K562 (cell line): ENCODE data around the gene PTAFR. TPM values are rescaled to one million over a fixed set of nuclear protein-coding genes. Genes with fewer than 3 reads are reported as not detected.
A peak's percentile ranks its signal among the peaks of the same experiment; 100 is the strongest.

ENCODE experiments used
- CBFA2T3 ChIP-seq: fragments of 450-650 bp; IDR thresholded peaks from 2 replicates; pipeline ENCODE4 v1.6.1; 2017
- DIDO1 ChIP-seq: fragments of 450-650 bp; IDR thresholded peaks from 2 replicates; pipeline ENCODE4 v1.6.1; 2016; ENCODE audit warnings: low read depth, missing biosample characterization, missing genetic modification characterization
- EHMT2 ChIP-seq: fragments of 450-650 bp; IDR thresholded peaks from 2 replicates; pipeline ENCODE4 v1.6.1; 2018; ENCODE audit warnings: antibody characterized with exemption
- EP400 ChIP-seq: fragments of 450-650 bp; IDR thresholded peaks from 2 replicates; pipeline ENCODE4 v1.6.1; 2017; ENCODE audit warnings: antibody characterized with exemption, mild to moderate bottlenecking, moderate library complexity
- HDAC1 ChIP-seq, 2 experiments: fragments of 450-650 bp; IDR thresholded peaks; 2 replicates each; pipeline ENCODE4 v1.6.1; 2016 to 2017; ENCODE audit warnings: inconsistent platforms in 1 of 2, mild to moderate bottlenecking in 1 of 2, moderate library complexity in 1 of 2
- MCM3 ChIP-seq: fragments of 450-650 bp; IDR thresholded peaks from 2 replicates; pipeline ENCODE4 v1.6.1; 2016
- NFRKB ChIP-seq: fragments of 450-650 bp; IDR thresholded peaks from 2 replicates; pipeline ENCODE4 v1.6.1; 2016; ENCODE audit warnings: low read depth
- RBM14 ChIP-seq: fragments of 200-400 bp; formaldehyde crosslinking; IDR thresholded peaks from 2 replicates; pipeline ENCODE4 v1.6.1; 2018; ENCODE audit warnings: low read depth, mild to moderate bottlenecking, low read length, moderate library complexity, borderline replicate concordance; ENCODE audit not compliant: insufficient read depth
- SAFB ChIP-seq: fragments of 200-400 bp; formaldehyde crosslinking; IDR thresholded peaks from 2 replicates; pipeline ENCODE4 v1.6.1; 2017; ENCODE audit warnings: low read depth, low read length, borderline replicate concordance
- SMAD2 ChIP-seq: fragments of 150-350 bp; IDR thresholded peaks from 2 replicates; pipeline ENCODE4 v1.6.1; 2014; ENCODE audit warnings: low read depth, mild to moderate bottlenecking, low read length
- ZFP36 ChIP-seq: fragments of 150-350 bp; IDR thresholded peaks from 2 replicates; pipeline ENCODE4 v1.6.1; 2018; ENCODE audit warnings: low read length, low read depth; ENCODE audit not compliant: partially characterized antibody
- polyA plus RNA-seq, 8 experiments: library from polyadenylated mRNA; depleted of rRNA in 4 of 8; stranded (reverse) in 5 of 8; unstranded in 3 of 8; fragments of >200 nt; fragmentation: Nextera tagmentation in 2 of 8; fragmentation: Illumina TruSeq in 1 of 8; extraction: Ambion mirVana in 2 of 8; extraction: Trizol in 1 of 8; gene quantifications; 2 replicates each; pipeline versions ENCODE4 v1.2.1 to v1.2.3, GENCODE V29; 2011 to 2014; ENCODE audit warnings: inconsistent platforms in 1 of 8, missing spikeins in 1 of 8
- total RNA-seq, 7 experiments: library from RNA; depleted of rRNA in 6 of 7; stranded (reverse); fragments of >200 nt in 6 of 7; fragmentation: Illumina TruSeq in 2 of 7; extraction: Trizol in 2 of 7; gene quantifications; 2 replicates each; pipeline versions ENCODE4 v1.2.1 to v1.2.3, GENCODE V29; 2011 to 2021; ENCODE audit warnings: low replicate concordance in 1 of 7
- TF ChIP-seq, protein P1 (sequence below), 2 experiments: fragments of 450-650 bp in 1 of 2; sonication (generic) in 1 of 2; formaldehyde crosslinking in 1 of 2; IDR thresholded peaks; 2 replicates each; pipeline versions ENCODE4 v1.7.1 to v1.9.0; 2016 to 2022; ENCODE audit warnings: inconsistent platforms in 1 of 2, mild to moderate bottlenecking in 1 of 2, missing genetic modification reagents in 1 of 2
- TF ChIP-seq, protein P2 (sequence below): conservative IDR thresholded peaks from 2 replicates; pipeline ENCODE4 v1.6.1; 2011; ENCODE audit warnings: low read depth, mild to moderate bottlenecking, low read length; ENCODE audit not compliant: control insufficient read depth
- TF ChIP-seq, protein P3 (sequence below), 2 experiments: fragments of 200-800 bp in 1 of 2; sonication (Bioruptor generic) in 1 of 2; sonication (generic) in 1 of 2; formaldehyde crosslinking in 1 of 2; IDR thresholded peaks in 1 of 2; conservative IDR thresholded peaks in 1 of 2; 2 replicates each; pipeline versions ENCODE4 v1.5.0 to v1.6.1; 2016 to 2020; ENCODE audit warnings: missing compliant biosample characterization in 1 of 2, missing genetic modification characterization in 1 of 2, missing genetic modification reagents in 1 of 2

The PTAFR gene
- total and polyA plus RNA-seq, 9 of the 15 experiments (the other 6 are each of a cell fraction or from before 2014, with no cell fraction given): 0.15 to 0.55 (median 0.40) TPM; not detected in 1

DNA sequence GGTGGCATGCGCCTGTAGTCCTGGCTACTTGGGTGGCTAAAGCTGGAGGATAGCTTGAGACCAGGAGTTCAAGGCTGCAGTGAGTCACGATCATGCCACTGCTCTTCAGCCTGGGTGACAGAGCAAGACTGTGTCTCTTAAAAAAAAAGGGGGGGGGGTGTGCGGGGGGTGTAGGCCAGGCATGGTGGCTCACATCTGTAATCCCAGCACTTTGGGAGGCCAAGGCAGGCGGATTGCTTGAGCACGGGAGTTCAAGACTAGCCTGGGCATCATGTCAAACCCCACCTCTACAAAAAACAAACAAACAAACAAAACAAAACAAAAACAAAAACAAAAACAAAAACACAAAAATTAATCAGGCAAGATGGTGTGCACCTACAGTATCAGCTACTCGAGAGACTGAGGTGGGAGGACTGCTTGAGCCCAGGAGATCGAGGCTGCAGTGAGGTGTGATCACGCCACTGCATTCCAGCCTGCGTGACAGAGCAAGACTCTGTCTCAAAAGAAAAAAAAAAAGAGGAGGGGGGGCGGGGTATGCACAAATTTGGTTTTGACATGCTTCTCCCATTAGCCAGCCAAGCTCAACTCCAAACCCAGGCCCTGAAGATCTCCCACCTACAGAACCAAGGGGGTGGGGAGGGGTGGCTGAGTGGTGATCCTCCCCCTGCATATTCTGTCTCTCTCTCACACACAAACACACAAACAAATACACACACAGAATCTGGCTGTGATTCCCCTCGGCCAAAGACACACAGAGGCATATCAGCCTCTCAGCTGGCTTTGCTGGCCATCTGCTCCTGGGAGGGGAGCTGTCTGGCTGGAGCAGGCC, 3.1 kb downstream of the PTAFR start (continued):
- TF ChIP-seq, protein P1, sequence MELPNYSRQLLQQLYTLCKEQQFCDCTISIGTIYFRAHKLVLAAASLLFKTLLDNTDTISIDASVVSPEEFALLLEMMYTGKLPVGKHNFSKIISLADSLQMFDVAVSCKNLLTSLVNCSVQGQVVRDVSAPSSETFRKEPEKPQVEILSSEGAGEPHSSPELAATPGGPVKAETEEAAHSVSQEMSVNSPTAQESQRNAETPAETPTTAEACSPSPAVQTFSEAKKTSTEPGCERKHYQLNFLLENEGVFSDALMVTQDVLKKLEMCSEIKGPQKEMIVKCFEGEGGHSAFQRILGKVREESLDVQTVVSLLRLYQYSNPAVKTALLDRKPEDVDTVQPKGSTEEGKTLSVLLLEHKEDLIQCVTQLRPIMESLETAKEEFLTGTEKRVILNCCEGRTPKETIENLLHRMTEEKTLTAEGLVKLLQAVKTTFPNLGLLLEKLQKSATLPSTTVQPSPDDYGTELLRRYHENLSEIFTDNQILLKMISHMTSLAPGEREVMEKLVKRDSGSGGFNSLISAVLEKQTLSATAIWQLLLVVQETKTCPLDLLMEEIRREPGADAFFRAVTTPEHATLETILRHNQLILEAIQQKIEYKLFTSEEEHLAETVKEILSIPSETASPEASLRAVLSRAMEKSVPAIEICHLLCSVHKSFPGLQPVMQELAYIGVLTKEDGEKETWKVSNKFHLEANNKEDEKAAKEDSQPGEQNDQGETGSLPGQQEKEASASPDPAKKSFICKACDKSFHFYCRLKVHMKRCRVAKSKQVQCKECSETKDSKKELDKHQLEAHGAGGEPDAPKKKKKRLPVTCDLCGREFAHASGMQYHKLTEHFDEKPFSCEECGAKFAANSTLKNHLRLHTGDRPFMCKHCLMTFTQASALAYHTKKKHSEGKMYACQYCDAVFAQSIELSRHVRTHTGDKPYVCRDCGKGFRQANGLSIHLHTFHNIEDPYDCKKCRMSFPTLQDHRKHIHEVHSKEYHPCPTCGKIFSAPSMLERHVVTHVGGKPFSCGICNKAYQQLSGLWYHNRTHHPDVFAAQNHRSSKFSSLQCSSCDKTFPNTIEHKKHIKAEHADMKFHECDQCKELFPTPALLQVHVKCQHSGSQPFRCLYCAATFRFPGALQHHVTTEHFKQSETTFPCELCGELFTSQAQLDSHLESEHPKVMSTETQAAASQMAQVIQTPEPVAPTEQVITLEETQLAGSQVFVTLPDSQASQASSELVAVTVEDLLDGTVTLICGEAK (IDR thresholded peaks at IDR 0.05): 0 out of 2 replicates have a peak, but pooled peaks have one; percentile 7
- TF ChIP-seq, protein P1 (CRISPR knock-in tag; IDR thresholded peaks at IDR 0.05): no peak
- TF ChIP-seq NFRKB (no peak), MCM3 (no peak), HDAC1 (IDR thresholded peaks at IDR 0.05) (0 out of 4 replicates have a peak, but pooled peaks of 1 of the 2 experiments have one; percentile 30), EP400 (no peak; the same call in 1 of the 2 replicates), ZFP36 (no peak), DIDO1 (tag) (no peak), SAFB (no peak), SMAD2 (no peak), EHMT2 (peak; percentile 35; the same call in 1 of the 2 replicates), CBFA2T3 (peak; percentile 30), RBM14 (no peak)
- TF ChIP-seq, protein P2, sequence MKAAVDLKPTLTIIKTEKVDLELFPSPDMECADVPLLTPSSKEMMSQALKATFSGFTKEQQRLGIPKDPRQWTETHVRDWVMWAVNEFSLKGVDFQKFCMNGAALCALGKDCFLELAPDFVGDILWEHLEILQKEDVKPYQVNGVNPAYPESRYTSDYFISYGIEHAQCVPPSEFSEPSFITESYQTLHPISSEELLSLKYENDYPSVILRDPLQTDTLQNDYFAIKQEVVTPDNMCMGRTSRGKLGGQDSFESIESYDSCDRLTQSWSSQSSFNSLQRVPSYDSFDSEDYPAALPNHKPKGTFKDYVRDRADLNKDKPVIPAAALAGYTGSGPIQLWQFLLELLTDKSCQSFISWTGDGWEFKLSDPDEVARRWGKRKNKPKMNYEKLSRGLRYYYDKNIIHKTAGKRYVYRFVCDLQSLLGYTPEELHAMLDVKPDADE: no peak
- TF ChIP-seq, protein P3, sequence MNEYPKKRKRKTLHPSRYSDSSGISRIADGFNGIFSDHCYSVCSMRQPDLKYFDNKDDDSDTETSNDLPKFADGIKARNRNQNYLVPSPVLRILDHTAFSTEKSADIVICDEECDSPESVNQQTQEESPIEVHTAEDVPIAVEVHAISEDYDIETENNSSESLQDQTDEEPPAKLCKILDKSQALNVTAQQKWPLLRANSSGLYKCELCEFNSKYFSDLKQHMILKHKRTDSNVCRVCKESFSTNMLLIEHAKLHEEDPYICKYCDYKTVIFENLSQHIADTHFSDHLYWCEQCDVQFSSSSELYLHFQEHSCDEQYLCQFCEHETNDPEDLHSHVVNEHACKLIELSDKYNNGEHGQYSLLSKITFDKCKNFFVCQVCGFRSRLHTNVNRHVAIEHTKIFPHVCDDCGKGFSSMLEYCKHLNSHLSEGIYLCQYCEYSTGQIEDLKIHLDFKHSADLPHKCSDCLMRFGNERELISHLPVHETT (CRISPR knock-in tag; conservative IDR thresholded peaks at IDR 0.05 in 1 of 2, IDR thresholded peaks at IDR 0.05 in 1 of 2): peak in 1 of 2 experiments; percentile 57; a peak in 1 of 4 replicates
